Measurements from ENCODE around the gene SLIT1.

Gene SLIT1

DNA sequence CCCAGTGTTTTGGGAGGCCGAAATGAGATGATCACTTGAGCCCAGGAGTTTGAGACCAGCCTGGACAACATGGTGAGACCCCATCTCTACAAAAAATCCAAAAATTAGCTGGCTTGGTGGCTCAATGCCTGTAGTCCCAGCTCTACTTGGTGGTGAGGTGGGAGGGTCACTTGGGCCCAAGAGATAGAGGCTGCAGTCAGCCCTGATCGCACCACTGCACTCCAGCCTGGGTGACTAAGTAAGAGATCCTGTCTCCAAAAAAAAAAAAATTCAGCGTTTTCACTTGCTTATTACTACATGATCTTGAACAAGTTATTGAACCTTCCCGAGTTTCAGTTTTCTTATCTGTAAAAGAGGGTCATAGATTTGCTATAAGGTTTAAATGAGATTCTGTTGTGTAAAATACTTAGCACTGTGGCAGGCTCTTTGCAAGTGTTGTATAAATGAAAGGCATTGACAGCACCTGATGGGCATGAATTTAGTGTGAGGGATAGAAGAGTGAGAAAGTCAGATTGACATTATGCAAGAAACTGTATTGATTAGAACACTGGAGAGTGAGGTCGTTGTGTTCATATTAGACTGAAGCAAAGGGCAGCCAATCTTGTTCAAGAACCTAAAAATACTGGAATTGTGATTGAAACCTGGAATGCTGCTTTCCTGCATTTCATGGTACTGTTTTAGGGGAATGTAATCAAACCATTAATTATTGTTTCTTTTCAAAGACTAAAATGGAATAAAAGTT, 216.9 kb downstream of the SLIT1 start:
- DNase-seq (ENCODE audit: low read depth) = no peak

DNA sequence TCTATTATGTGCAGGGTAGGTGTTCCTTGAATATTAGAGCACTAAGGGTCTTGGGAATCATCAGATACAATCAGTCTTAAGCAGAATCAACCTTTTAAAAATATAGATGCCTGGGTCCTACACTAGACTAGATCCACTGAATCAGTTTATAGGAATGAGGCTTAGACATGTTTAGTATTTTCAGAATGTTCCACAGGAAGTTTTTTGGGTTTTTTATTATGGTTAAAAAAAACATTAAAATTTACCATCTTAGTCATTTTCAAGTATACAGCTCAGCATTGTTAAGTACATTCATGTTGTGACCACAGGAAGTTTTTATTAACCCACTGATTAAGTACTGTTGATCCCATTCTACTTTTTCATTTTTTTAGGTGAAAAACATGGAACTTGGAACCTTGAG, 217.9 kb downstream of the SLIT1 start:
- DNase-seq (ENCODE audit: low read depth) = peak; percentile 35

DNA sequence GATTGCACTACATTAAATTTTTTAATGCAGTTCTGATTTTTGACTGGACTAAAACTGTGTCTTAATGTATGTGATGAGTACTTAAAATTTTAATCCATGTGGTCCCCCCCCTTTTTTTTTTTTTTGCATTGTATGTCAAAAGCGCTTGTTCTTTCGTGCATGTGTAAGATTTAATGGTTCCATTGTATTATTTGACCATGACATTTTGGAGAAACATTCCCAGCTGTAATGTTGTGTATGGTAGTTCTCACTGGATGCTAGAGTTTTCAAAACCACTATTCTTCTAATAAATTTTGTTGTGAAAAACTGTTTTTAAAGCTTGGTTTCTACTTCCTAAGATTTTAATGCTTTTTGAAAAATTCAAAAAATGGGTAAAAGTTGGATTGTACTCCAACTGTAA, 221.6 kb downstream of the SLIT1 start:
- no peak for DNase-seq (ENCODE audit: low read depth)

DNA sequence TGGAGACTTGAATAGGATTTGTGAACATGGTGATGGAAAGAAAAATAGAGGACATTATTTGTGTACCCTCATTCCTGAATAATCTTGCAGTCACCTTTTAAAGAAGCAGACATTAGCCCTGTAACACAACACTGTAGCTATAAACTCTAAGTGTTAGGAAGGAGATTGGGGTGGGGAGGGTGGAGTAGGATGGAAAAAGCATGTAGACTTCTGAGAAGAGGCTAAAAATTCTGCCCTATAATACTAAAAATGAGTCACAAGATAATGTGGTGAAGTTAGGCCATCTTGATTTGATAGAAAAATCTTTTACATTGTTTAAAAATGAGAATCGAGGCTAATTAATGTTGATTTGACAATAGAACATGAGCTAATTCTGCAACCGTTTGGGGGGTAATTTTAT, 224.9 kb downstream of the SLIT1 start:
- DNase-seq (ENCODE audit: low read depth) = no peak

DNA sequence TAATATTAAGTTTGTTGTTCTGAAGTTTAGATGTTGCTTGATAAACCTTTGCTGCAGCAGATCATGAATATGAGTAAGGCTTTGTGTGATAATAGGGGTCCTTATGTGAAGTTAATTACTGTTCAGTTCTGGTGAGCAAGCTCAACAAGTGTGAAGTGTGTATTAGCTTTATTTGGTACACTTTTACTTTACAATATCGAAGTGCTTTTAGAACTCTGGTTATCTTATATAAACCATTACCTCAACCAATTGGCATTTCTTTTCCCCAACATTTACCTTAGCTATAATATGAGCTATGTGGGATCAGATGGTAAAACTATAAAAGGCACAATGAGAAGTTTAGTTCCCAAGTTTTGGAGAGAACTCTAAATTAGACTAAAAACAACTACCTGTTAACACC, 226.0 kb downstream of the SLIT1 start:
- no peak for DNase-seq (ENCODE audit: low read depth)

DNA sequence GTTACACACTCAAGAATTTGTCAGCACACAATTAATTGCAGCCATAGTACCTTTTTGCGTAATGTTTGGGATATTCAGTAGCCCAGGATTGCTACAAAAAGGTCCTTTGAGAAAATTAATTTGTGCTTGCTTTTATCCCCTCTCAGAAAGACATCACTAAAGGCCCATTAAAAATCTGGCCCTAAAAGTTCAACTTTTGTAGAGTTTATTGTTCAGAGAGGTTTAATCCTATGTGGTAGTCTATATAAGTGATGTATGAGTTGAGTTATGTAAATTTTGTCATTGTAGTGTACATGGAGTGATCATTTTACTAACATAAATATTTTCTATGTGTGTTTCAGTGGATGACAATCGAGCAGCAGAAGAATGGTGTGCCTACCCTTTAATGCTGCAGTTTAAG, 227.7 kb downstream of the SLIT1 start:
- DNase-seq (ENCODE audit: low read depth) = no peak

DNA sequence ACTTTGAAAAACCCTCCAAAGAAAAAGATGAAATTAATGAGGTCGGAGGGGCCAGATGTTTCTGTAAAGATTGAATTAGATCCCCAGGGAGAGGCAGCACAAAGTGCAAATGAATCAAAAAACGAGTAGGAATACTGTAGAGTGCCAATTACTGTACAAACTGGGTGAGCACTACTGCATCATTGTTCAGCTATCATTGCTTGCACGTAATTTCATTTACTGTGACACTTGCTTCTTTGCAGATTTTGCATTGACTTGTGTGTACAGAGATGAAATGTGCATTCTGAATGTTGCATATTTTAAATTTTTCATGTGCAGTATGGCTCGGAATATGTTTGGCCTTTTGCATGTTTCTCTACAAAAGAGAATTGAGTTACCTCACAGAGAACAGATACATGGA, 230.0 kb downstream of the SLIT1 start:
- no peak for DNase-seq (ENCODE audit: low read depth)

DNA sequence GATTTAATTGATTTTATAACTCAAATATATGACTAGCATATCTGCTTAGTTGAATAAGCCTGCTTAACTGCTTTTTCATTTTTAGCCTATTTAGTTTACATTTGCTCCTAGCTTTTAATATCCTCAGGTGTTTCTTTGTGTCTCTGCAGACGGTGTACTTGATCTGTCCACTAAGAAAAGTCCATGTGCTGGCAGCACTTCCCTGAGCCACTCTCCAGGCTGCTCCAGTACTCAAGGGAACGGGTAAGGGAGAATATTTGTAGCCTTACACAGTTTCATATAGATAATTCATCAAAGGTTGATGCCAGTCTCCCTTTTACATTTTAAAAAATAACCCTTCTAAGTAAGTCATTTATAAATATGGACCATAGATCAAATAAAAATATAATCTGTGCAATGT, 233.8 kb downstream of the SLIT1 start:
- DNase-seq (ENCODE audit: low read depth) = no peak

DNA sequence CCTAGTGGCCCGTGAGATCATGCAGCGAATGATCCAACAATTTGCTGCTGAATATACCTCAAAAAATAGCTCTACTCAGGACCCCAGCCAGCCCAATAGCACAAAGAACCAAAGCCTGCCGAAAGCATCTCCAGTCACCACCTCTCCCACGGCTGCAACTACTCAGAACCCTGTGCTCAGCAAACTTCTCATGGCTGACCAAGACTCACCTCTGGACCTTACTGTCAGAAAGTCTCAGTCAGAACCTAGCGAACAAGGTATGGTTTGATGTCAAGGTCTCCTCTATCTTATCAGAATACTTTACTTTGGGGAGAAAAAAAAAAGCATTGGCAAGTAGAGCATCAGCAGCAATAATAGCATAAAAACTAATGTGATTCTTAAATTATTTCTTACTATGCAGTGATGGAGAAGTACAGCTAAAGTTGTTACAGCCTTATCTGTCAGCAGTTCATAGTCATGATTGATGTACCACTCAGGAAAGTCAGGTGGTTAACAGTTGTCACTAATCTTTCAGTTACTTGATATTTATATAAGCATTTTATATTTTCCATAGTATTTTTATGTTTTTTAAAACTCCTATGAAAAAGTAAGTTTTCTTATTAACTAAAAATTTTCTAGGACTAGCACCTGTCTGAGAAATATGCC, 236.6 kb downstream of the SLIT1 start:
- no peak for DNase-seq (ENCODE audit: low read depth)
